Measurements from ENCODE around the gene EDC3. TPM values are rescaled to one million over a fixed set of nuclear protein-coding genes. Genes with fewer than 3 reads are reported as not detected.

Gene EDC3
- total and polyA plus RNA-seq, 2 experiments from 2014 or later = 13.8 to 26.5 TPM

- TF ChIP-seq CREB1 (CRISPR knock-in tag; IDR thresholded peaks at IDR 0.05; ENCODE audit: low read depth) (no peak), POLR2AphosphoS5 (IDR thresholded peaks at IDR 0.05; ENCODE audit: low read depth) (no peak), EZH2phosphoT487 (IDR thresholded peaks at IDR 0.05; ENCODE audit: unreplicated experiment) (no peak), ZNF114 (CRISPR knock-in tag; IDR thresholded peaks at IDR 0.05) (no peak), JUNB (IDR thresholded peaks at IDR 0.05; ENCODE audit: unreplicated experiment) (no peak), EZH2 (IDR thresholded peaks at IDR 0.05; ENCODE audit: low read depth, unreplicated experiment) (no peak), REST (IDR thresholded peaks at IDR 0.05; ENCODE audit: unreplicated experiment) (no peak)
- TF ChIP-seq, protein P1, sequence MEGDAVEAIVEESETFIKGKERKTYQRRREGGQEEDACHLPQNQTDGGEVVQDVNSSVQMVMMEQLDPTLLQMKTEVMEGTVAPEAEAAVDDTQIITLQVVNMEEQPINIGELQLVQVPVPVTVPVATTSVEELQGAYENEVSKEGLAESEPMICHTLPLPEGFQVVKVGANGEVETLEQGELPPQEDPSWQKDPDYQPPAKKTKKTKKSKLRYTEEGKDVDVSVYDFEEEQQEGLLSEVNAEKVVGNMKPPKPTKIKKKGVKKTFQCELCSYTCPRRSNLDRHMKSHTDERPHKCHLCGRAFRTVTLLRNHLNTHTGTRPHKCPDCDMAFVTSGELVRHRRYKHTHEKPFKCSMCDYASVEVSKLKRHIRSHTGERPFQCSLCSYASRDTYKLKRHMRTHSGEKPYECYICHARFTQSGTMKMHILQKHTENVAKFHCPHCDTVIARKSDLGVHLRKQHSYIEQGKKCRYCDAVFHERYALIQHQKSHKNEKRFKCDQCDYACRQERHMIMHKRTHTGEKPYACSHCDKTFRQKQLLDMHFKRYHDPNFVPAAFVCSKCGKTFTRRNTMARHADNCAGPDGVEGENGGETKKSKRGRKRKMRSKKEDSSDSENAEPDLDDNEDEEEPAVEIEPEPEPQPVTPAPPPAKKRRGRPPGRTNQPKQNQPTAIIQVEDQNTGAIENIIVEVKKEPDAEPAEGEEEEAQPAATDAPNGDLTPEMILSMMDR (conservative IDR thresholded peaks at IDR 0.05; ENCODE audit: low read depth in 2 of 2) = no peak
- TF ChIP-seq, protein P2, sequence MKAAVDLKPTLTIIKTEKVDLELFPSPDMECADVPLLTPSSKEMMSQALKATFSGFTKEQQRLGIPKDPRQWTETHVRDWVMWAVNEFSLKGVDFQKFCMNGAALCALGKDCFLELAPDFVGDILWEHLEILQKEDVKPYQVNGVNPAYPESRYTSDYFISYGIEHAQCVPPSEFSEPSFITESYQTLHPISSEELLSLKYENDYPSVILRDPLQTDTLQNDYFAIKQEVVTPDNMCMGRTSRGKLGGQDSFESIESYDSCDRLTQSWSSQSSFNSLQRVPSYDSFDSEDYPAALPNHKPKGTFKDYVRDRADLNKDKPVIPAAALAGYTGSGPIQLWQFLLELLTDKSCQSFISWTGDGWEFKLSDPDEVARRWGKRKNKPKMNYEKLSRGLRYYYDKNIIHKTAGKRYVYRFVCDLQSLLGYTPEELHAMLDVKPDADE (IDR thresholded peaks at IDR 0.05) = no peak
Measured at GRCh38 chr15:74692327-74692726, 3.5 kb downstream of the EDC3 start (continued).

DNA sequence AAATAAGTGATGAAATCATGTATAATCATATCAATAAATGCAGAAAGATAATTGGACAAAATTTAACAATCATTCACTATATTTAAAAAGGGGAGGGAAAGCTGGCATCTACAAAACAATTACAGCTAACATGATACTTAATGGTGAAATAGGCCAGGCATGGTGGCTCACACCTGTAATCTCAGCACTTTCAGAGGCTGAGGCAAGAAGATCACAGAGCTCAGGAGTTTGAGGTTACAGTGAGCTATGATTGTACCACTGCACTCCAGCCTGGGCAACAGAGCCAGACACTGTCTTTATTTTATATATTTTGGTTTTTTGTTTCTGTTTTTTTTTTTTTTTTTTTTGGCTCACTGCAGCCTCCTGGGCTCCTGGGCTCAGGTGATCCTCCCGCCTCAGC is 12.1 kb downstream of the EDC3 start:
- Mint-ChIP-seq H3K4me3 (no peak overlapping the region), H3K36me3 (ENCODE audit: low read depth) (peaks cover 32% of the 10 kb centered on the region)
- H3K9me2 ChIP-seq (ENCODE audit: insufficient read depth) = no peaks in the 10 kb centered on the region

More for the DNA sequence above, 12.1 kb downstream of the EDC3 start:
- no peaks in the 10 kb centered on the region for H3K27me3 Mint-ChIP-seq (ENCODE audit: insufficient read depth, low read depth, poor library complexity)
- TF ChIP-seq EZH2 (IDR thresholded peaks at IDR 0.05; ENCODE audit: low read depth, unreplicated experiment) = no peak
- Histone ChIP-seq H3K4me1 (ENCODE audit: insufficient read depth) (no peaks in the 10 kb centered on the region), H2AFZ (no peak overlapping the region), H3K27ac (ENCODE audit: low read depth) (no peak overlapping the region), H3F3A (replicated peaks; ENCODE audit: low read depth) (no peaks in the 10 kb centered on the region), H3K4me2 (no peak overlapping the region), H3K27me3 (ENCODE audit: insufficient read depth) (no peaks in the 10 kb centered on the region), H3K4me3 (no peak overlapping the region), H4K20me1 (replicated peaks; ENCODE audit: insufficient read depth) (peaks cover 32% of the 10 kb centered on the region), H3K79me2 (replicated peaks; ENCODE audit: insufficient read depth) (peaks cover 92% of the 10 kb centered on the region), H3K36me3 (ENCODE audit: insufficient read depth) (no peaks in the 10 kb centered on the region; the same call in 1 of the 2 replicates)
- H3K9me3 Mint-ChIP-seq = peaks cover 5% of the 10 kb centered on the region; the same call in 1 of the 3 replicates
- H3K4me1 Mint-ChIP-seq = no peaks in the 10 kb centered on the region
- no peak overlapping the region for H3K27ac Mint-ChIP-seq
- ATAC-seq (no peak), DNase-seq (ENCODE audit: low spot score) (no peak)

Data from GM23338 (cell line).